ENCODE results near the gene PPP3CB. TPM values are rescaled to one million over a fixed set of nuclear protein-coding genes. Genes with fewer than 3 reads are reported as not detected.

PPP3CB gene
- total RNA-seq, 2 experiments from 2014 or later: 48.0 to 48.5 TPM

- Mint-ChIP-seq H3K4me1 (peaks cover 13% of the 10 kb centered on the region), H3K36me3 (ENCODE audit: low read depth) (peaks cover 33% of the 10 kb centered on the region), H3K27ac (no peak overlapping the region), H3K27me3 (no peaks in the 10 kb centered on the region), H3K9me3 (no peaks in the 10 kb centered on the region), H3K4me3 (no peak overlapping the region)
- ChIA-PET CTCF (interaction anchor here (1.0 to 1.4 kb wide), 3 partner anchors 9 to 20 kb away, joined by 3 to 4 read pairs (median 3); no protein-coding TSS in a partner anchor), POLR2A (no interaction called here)
- no peak for DNase-seq
Measured at GRCh38 chr10:73432646-73433537, 62.9 kb downstream of the PPP3CB start.

- no peak for DNase-seq
- no peaks in the 10 kb centered on the region for H3K27me3 Mint-ChIP-seq
- POLR2A ChIA-PET: no interaction called here
- CTCF ChIA-PET: interaction anchor here (0.6 kb wide), 1 partner anchor 175 kb away, joined by 9 read pairs; no protein-coding TSS in a partner anchor
- no peak overlapping the region for H3K27ac Mint-ChIP-seq
- H3K36me3 Mint-ChIP-seq (ENCODE audit: low read depth): peaks cover 44% of the 10 kb centered on the region
- H3K4me3 Mint-ChIP-seq: no peak overlapping the region
- no peaks in the 10 kb centered on the region for H3K9me3 Mint-ChIP-seq
- no peaks in the 10 kb centered on the region for H3K4me1 Mint-ChIP-seq
Measured at GRCh38 chr10:73426318-73426717, 69.5 kb downstream of the PPP3CB start.

GRCh38 chr10:73424478-73424877 lies 71.3 kb downstream of the PPP3CB start:
- ChIA-PET CTCF (interaction anchor here (1.3 kb wide), 1 partner anchor 10 kb away, joined by 4 read pairs; no protein-coding TSS in a partner anchor), POLR2A (no interaction called here)
- Mint-ChIP-seq H3K4me1 (no peaks in the 10 kb centered on the region), H3K27ac (no peak overlapping the region), H3K36me3 (ENCODE audit: low read depth) (peaks cover 42% of the 10 kb centered on the region), H3K4me3 (no peak overlapping the region), H3K27me3 (no peaks in the 10 kb centered on the region), H3K9me3 (no peaks in the 10 kb centered on the region)
- DNase-seq: no peak

- no peak overlapping the region for H3K4me3 Mint-ChIP-seq
- H3K4me1 Mint-ChIP-seq: no peaks in the 10 kb centered on the region
- H3K9me3 Mint-ChIP-seq: no peaks in the 10 kb centered on the region
- peaks cover 42% of the 10 kb centered on the region for H3K36me3 Mint-ChIP-seq (ENCODE audit: low read depth)
- no peaks in the 10 kb centered on the region for H3K27me3 Mint-ChIP-seq
- DNase-seq: no peak
- CTCF ChIA-PET: interaction anchor here (0.6 kb wide), 1 partner anchor 25 kb away, joined by 4 read pairs; no protein-coding TSS in a partner anchor
- no peak overlapping the region for H3K27ac Mint-ChIP-seq
- POLR2A ChIA-PET: no interaction called here
Measured at GRCh38 chr10:73423309-73423708, 72.5 kb downstream of the PPP3CB start.

- Mint-ChIP-seq H3K27me3 (no peaks in the 10 kb centered on the region), H3K36me3 (ENCODE audit: low read depth) (peaks cover 7% of the 10 kb centered on the region), H3K9me3 (no peaks in the 10 kb centered on the region), H3K4me3 (no peak overlapping the region), H3K27ac (no peak overlapping the region), H3K4me1 (peaks cover 28% of the 10 kb centered on the region)
- POLR2A ChIA-PET: no interaction called here
- CTCF ChIA-PET: interaction anchor here (0.6 kb wide), 1 partner anchor 160 kb away, joined by 3 read pairs; no protein-coding TSS in a partner anchor
- DNase-seq: no peak
Measured at GRCh38 chr10:73416571-73416970, 79.3 kb downstream of the PPP3CB start.

- Mint-ChIP-seq H3K27ac (peak overlapping the region; percentile 85), H3K4me3 (peak overlapping the region; percentile 90), H3K27me3 (no peaks in the 10 kb centered on the region), H3K36me3 (ENCODE audit: low read depth) (peaks cover 19% of the 10 kb centered on the region), H3K9me3 (no peaks in the 10 kb centered on the region), H3K4me1 (peaks cover 41% of the 10 kb centered on the region)
- no peak for DNase-seq
- ChIA-PET POLR2A (interaction anchor here (2.0 kb wide), 1 partner anchor 168 kb away, joined by 5 read pairs; the partner anchor contains the start of gene DNAJC9), CTCF (interaction anchor here (0.8 to 1.2 kb wide), 2 partner anchors 10 to 167 kb away, joined by 4 read pairs; partner anchors contain the start of gene DNAJC9)
Measured at GRCh38 chr10:73414230-73414945, 81.4 kb downstream of the PPP3CB start.

GRCh38 chr10:73413528-73414229 lies 82.1 kb downstream of the PPP3CB start, which contains the start of gene ANXA7:
TSS of gene ANXA7 (minus strand) at chr10:73414058. CDS start at chr10:73400856, 13,202 bp downstream.
- peaks cover 20% of the 10 kb centered on the region for H3K36me3 Mint-ChIP-seq (ENCODE audit: low read depth)
- peak within 1 kb of the TSS; percentile 90 for H3K4me3 Mint-ChIP-seq
- H3K4me1 Mint-ChIP-seq: peaks cover 45% of the 10 kb centered on the region
- ChIA-PET CTCF (interaction anchor here (1.2 to 1.6 kb wide), 2 partner anchors 11 to 19 kb away, joined by 4 read pairs; partner anchors contain the start of gene MSS51), POLR2A (interaction anchor here (0.7 to 2.0 kb wide), 2 partner anchors 167 to 1166 kb away, joined by 3 to 5 read pairs; partner anchors contain the start of gene DNAJC9)
- H3K27ac Mint-ChIP-seq: peak within 1 kb of the TSS; percentile 90
- no peaks in the 10 kb centered on the region for H3K27me3 Mint-ChIP-seq
- H3K9me3 Mint-ChIP-seq: no peaks in the 10 kb centered on the region
- DNase-seq: peak; percentile 95

- CTCF ChIA-PET: interaction anchor here (0.7 to 1.6 kb wide), 2 partner anchors 12 to 20 kb away, joined by 3 to 4 read pairs; partner anchors contain the start of gene MSS51
Measured at GRCh38 chr10:73413108-73413527, 82.7 kb downstream of the PPP3CB start.

GRCh38 chr10:73410897-73411296 lies 84.9 kb downstream of the PPP3CB start:
- no peaks in the 10 kb centered on the region for H3K9me3 Mint-ChIP-seq
- H3K4me3 Mint-ChIP-seq: no peak overlapping the region
- H3K27me3 Mint-ChIP-seq: no peaks in the 10 kb centered on the region
- no peak overlapping the region for H3K27ac Mint-ChIP-seq
- POLR2A ChIA-PET: no interaction called here
- DNase-seq: no peak
- peaks cover 46% of the 10 kb centered on the region for H3K4me1 Mint-ChIP-seq
- peaks cover 30% of the 10 kb centered on the region for H3K36me3 Mint-ChIP-seq (ENCODE audit: low read depth)
- CTCF ChIA-PET: interaction anchor here (0.6 to 1.6 kb wide), 2 partner anchors 93 to 163 kb away, joined by 3 to 4 read pairs; no protein-coding TSS in a partner anchor

More at GRCh38 chr10:73413108-73413527, 82.7 kb downstream of the PPP3CB start:
- Mint-ChIP-seq H3K27ac (peak overlapping the region; percentile 90), H3K36me3 (ENCODE audit: low read depth) (peaks cover 20% of the 10 kb centered on the region), H3K4me1 (peaks cover 46% of the 10 kb centered on the region), H3K27me3 (no peaks in the 10 kb centered on the region), H3K4me3 (peak overlapping the region; percentile 90), H3K9me3 (no peaks in the 10 kb centered on the region)
- peak; percentile 61 for DNase-seq
- POLR2A ChIA-PET: interaction anchor here (0.6 to 2.0 kb wide), 4 partner anchors 82 to 1165 kb away, joined by 3 to 5 read pairs (median 4); partner anchors contain the start of gene DNAJC9

- POLR2A ChIA-PET: no interaction called here
Measured at GRCh38 chr10:73408978-73409521, 86.8 kb downstream of the PPP3CB start.

GRCh38 chr10:73408061-73408460 lies 87.8 kb downstream of the PPP3CB start:
- CTCF ChIA-PET: interaction anchor here (0.7 kb wide), 2 partner anchors 12 to 174 kb away, joined by 4 to 6 read pairs; no protein-coding TSS in a partner anchor

More at GRCh38 chr10:73408978-73409521, 86.8 kb downstream of the PPP3CB start:
- H3K4me1 Mint-ChIP-seq: peaks cover 35% of the 10 kb centered on the region
- no peak overlapping the region for H3K27ac Mint-ChIP-seq
- peaks cover 30% of the 10 kb centered on the region for H3K36me3 Mint-ChIP-seq (ENCODE audit: low read depth)
- DNase-seq: no peak
- no peaks in the 10 kb centered on the region for H3K9me3 Mint-ChIP-seq
- H3K4me3 Mint-ChIP-seq: no peak overlapping the region
- no peaks in the 10 kb centered on the region for H3K27me3 Mint-ChIP-seq
- CTCF ChIA-PET: interaction anchor here (0.6 kb wide), 1 partner anchor 10 kb away, joined by 3 read pairs; no protein-coding TSS in a partner anchor

More at GRCh38 chr10:73408061-73408460, 87.8 kb downstream of the PPP3CB start:
- no peaks in the 10 kb centered on the region for H3K27me3 Mint-ChIP-seq
- DNase-seq: no peak
- H3K4me3 Mint-ChIP-seq: no peak overlapping the region
- no peaks in the 10 kb centered on the region for H3K9me3 Mint-ChIP-seq
- peaks cover 28% of the 10 kb centered on the region for H3K36me3 Mint-ChIP-seq (ENCODE audit: low read depth)
- no peak overlapping the region for H3K27ac Mint-ChIP-seq
- POLR2A ChIA-PET: no interaction called here
- H3K4me1 Mint-ChIP-seq: peaks cover 32% of the 10 kb centered on the region
